ENCODE measurements around the gene UBAP1L. TPM values are rescaled to one million over a fixed set of nuclear protein-coding genes. Genes with fewer than 3 reads are reported as not detected.

Gene UBAP1L
- total RNA-seq, 1 donor from 2014 or later = 10.9 TPM

GRCh38 chr15:65062726-65063125 is 52.3 kb downstream of the UBAP1L start:
- no peak for DNase-seq (ENCODE audit: low spot score in 2 of 2)
- no peaks in the 10 kb centered on the region for H3K27me3 ChIP-seq
- H3K4me3 ChIP-seq = peak overlapping the region; percentile 8 to 75
- peaks cover 25 to 30% of the 10 kb centered on the region in 2 donors for H3K36me3 ChIP-seq
- H3K27ac ChIP-seq = peak overlapping the region; percentile 97
- no peaks in the 10 kb centered on the region for H3K9me3 ChIP-seq
- H3K4me1 ChIP-seq = peaks cover 27 to 68% of the 10 kb centered on the region in 2 donors
- intact Hi-C loops (cut with DNase I) = no loop called here
- TF ChIP-seq CTCF (IDR thresholded peaks at IDR 0.05) = no peak

GRCh38 chr15:65062061-65062460 is 52.9 kb downstream of the UBAP1L start:
- TF ChIP-seq CTCF (IDR thresholded peaks at IDR 0.05) = no peak
- intact Hi-C loops (cut with DNase I) = no loop called here
- no peaks in the 10 kb centered on the region for H3K27me3 ChIP-seq
- H3K4me3 ChIP-seq = peak overlapping the region in 1 of 2 donors; percentile 30
- DNase-seq (ENCODE audit: low spot score in 2 of 2) = no peak
- peaks cover 32 to 36% of the 10 kb centered on the region in 2 donors for H3K36me3 ChIP-seq
- peak overlapping the region; percentile 97 for H3K27ac ChIP-seq
- H3K9me3 ChIP-seq = no peaks in the 10 kb centered on the region
- H3K4me1 ChIP-seq = peaks cover 27 to 75% of the 10 kb centered on the region in 2 donors

- DNase-seq (ENCODE audit: low spot score in 2 of 2) = peak in 1 of 2 donors; percentile 89
- peak in 1 of 3 experiments; percentile 16 for TF ChIP-seq CTCF (IDR thresholded peaks at IDR 0.05)
- H3K36me3 ChIP-seq = peaks cover 42 to 44% of the 10 kb centered on the region in 2 donors
- peak overlapping the region; percentile 97 for H3K27ac ChIP-seq
- H3K9me3 ChIP-seq = no peaks in the 10 kb centered on the region
- intact Hi-C loops (cut with DNase I) = no loop called here
- no peaks in the 10 kb centered on the region for H3K27me3 ChIP-seq
- H3K4me3 ChIP-seq = peak overlapping the region in 1 of 2 donors; percentile 30
- peaks cover 27 to 86% of the 10 kb centered on the region in 2 donors for H3K4me1 ChIP-seq
These were observed 54.2 kb downstream of the UBAP1L start for GRCh38 chr15:65060641-65061397.

GRCh38 chr15:65059931-65060596 is 54.9 kb downstream of the UBAP1L start:
- no peaks in the 10 kb centered on the region for H3K9me3 ChIP-seq
- DNase-seq (ENCODE audit: low spot score in 2 of 2) = no peak
- H3K4me1 ChIP-seq = peaks cover 34 to 92% of the 10 kb centered on the region in 2 donors
- TF ChIP-seq CTCF (IDR thresholded peaks at IDR 0.05) = no peak
- H3K4me3 ChIP-seq = peak overlapping the region in 1 of 2 donors; percentile 30
- peak overlapping the region; percentile 97 for H3K27ac ChIP-seq
- intact Hi-C loops (cut with DNase I) = no loop called here
- peaks cover 42 to 50% of the 10 kb centered on the region in 2 donors for H3K36me3 ChIP-seq
- no peaks in the 10 kb centered on the region for H3K27me3 ChIP-seq

GRCh38 chr15:65059369-65059750 is 55.6 kb downstream of the UBAP1L start:
- Histone ChIP-seq H3K4me3 (peak overlapping the region in 1 of 2 donors; percentile 2), H3K4me1 (peaks cover 35 to 92% of the 10 kb centered on the region in 2 donors), H3K36me3 (peaks cover 45 to 57% of the 10 kb centered on the region in 2 donors), H3K27ac (peak overlapping the region; percentile 97), H3K27me3 (no peaks in the 10 kb centered on the region), H3K9me3 (no peaks in the 10 kb centered on the region)
- intact Hi-C loops (cut with DNase I) = no loop called here
- no peak for DNase-seq (ENCODE audit: low spot score in 2 of 2)
- no peak for TF ChIP-seq CTCF (IDR thresholded peaks at IDR 0.05)
